ENCODE measurements around the gene ACSF3.

GRCh38 chr16:89173174-89173921 is 79.7 kb downstream of the ACSF3 start:
- TF ChIP-seq, protein P1, sequence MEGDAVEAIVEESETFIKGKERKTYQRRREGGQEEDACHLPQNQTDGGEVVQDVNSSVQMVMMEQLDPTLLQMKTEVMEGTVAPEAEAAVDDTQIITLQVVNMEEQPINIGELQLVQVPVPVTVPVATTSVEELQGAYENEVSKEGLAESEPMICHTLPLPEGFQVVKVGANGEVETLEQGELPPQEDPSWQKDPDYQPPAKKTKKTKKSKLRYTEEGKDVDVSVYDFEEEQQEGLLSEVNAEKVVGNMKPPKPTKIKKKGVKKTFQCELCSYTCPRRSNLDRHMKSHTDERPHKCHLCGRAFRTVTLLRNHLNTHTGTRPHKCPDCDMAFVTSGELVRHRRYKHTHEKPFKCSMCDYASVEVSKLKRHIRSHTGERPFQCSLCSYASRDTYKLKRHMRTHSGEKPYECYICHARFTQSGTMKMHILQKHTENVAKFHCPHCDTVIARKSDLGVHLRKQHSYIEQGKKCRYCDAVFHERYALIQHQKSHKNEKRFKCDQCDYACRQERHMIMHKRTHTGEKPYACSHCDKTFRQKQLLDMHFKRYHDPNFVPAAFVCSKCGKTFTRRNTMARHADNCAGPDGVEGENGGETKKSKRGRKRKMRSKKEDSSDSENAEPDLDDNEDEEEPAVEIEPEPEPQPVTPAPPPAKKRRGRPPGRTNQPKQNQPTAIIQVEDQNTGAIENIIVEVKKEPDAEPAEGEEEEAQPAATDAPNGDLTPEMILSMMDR (IDR thresholded peaks at IDR 0.05 in 4 of 5, conservative IDR thresholded peaks at IDR 0.05 in 1 of 5), result no peak
- TF ChIP-seq POLR2A (IDR thresholded peaks at IDR 0.05), result no peak

Measured in gastrocnemius medialis (tissue), 4 donors.